Ovary (tissue), 9 donors: Measurements from ENCODE around the gene ALX3. TPM values are rescaled to one million over a fixed set of nuclear protein-coding genes. Genes with fewer than 3 reads are reported as not detected.

Experiments
- DNase-seq, 5 donors: peaks; one replicate each; pipeline ENCODE4 v3.0.0-alpha.2; 2019 to 2020
- H3K27ac ChIP-seq, 2 donors: fragments of 200-600 bp; one replicate each; pipeline versions ENCODE4 v1.5.1 to v1.8.0; 2019 to 2022
- H3K27me3 ChIP-seq: fragments of 200-600 bp; one replicate; pipeline ENCODE4 v1.8.0; 2022
- H3K36me3 ChIP-seq: fragments of 200-600 bp; sonication (generic); one replicate; pipeline ENCODE4 v1.5.1; 2019
- H3K4me1 ChIP-seq: one replicate; pipeline ENCODE4 v1.8.1; 2013; ENCODE audit warnings: mild to moderate bottlenecking, moderate library complexity; ENCODE audit not compliant: insufficient read depth
- H3K4me3 ChIP-seq: fragments of 200-600 bp; sonication (generic); one replicate; pipeline ENCODE4 v1.5.1; 2017
- H3K9me3 ChIP-seq, 2 donors: fragments of 200-600 bp in 1 of 2; sonication (generic) in 1 of 2; one replicate each; pipeline versions ENCODE4 v1.5.1 to v1.8.1; 2013 to 2019; ENCODE audit warnings: mild to moderate bottlenecking in 1 of 2, moderate library complexity in 1 of 2
- CTCF ChIP-seq, 3 donors: fragments of 450-650 bp in 2 of 3; fragments of 200-600 bp in 1 of 3; IDR thresholded peaks; one replicate each; pipeline versions ENCODE4 v1.5.1 to v1.8.0; 2016 to 2022; ENCODE audit warnings: antibody characterized with exemption in 3 of 3, mild to moderate bottlenecking in 1 of 3
- EP300 ChIP-seq: sonication (generic); formaldehyde crosslinking; IDR thresholded peaks from one replicate; pipeline ENCODE4 v1.6.1; 2017; ENCODE audit warnings: antibody characterized with exemption
- POLR2A ChIP-seq: fragments of 450-650 bp; IDR thresholded peaks from one replicate; pipeline ENCODE4 v1.6.1; 2017; ENCODE audit warnings: antibody characterized with exemption, mild to moderate bottlenecking, moderate library complexity
- WGBS, 3 donors: extraction: QIAGEN DNeasy Blood & Tissue Kit in 1 of 3; methylation state at CpG; one replicate each; pipeline versions ENCODE4 v1.1.5 to v1.1.7; 2013 to 2017; 5-methylcytosine and 5-hydroxymethylcytosine counted together
- intact Hi-C, 4 donors: fragments of 100-400 bp; cut with DNase I; formaldehyde crosslinking; loops; one replicate each; pipeline versions ENCODE4 v1.11.0 to v1.15.1; 2022 to 2023
- polyA plus RNA-seq, 2 donors: library from polyadenylated mRNA; stranded (reverse); fragments of 200-250 nt in 1 of 2; fragments of 350-450 nt in 1 of 2; fragmentation: Illumina TruSeq in 1 of 2; extraction: RNeasy Lipid Tissue Mini Kit (QIAGEN cat#74804) in 1 of 2; gene quantifications; one replicate each; pipeline ENCODE4 v1.2.3, GENCODE V29; 2013 to 2014
- total RNA-seq, 7 donors: library from RNA; depleted of rRNA in 2 of 7; stranded (reverse); fragments of >200 nt in 2 of 7; fragmentation: NEBNext Ultra II Directional in 3 of 7; extraction: Animal tissue kit (Norgen Biotek cat#: 25700) in 3 of 7; gene quantifications; one replicate each; pipeline versions ENCODE4 v1.1.0 to v1.2.4, GENCODE V29; 2016 to 2023
- donor health status: DM: no; HTN: no; CAD: no; lungs with moderate emphysema.
- donor health status: DM: no; HTN: no; CAD: no.
- donor health status: Bipolar disorder and iron deficiency.
- donor health status: DM: yes; HTN: yes; CAD: no.
- donor health status: DM: no; HTN: no; CAD: no.
- donor health status: DM: yes; HTN: yes; CAD: no.

Gene ALX3
- total and polyA plus RNA-seq, 9 donors = 0.12 to 0.43 (median 0.36) TPM; not detected in 4

GRCh38 chr1:110057963-110058518, 12.4 kb downstream of the ALX3 start:
- WGBS, 3 donors = 41 to 50% (median 41%) methylated on average over 7 of the region's 7 CpGs
- Histone ChIP-seq H3K9me3 (no peaks in the 10 kb centered on the region), H3K4me3 (no peak overlapping the region), H3K4me1 (no peaks in the 10 kb centered on the region), H3K27ac (no peak overlapping the region), H3K36me3 (no peaks in the 10 kb centered on the region), H3K27me3 (no peaks in the 10 kb centered on the region)
- TF ChIP-seq CTCF (IDR thresholded peaks at IDR 0.05) (no peak), EP300 (no peak), POLR2A (no peak)
- intact Hi-C loops = loop anchor here in 2 of 4 donors (5.0 to 10.0 kb wide), 2 partner anchors 34 to 47 kb away; no protein-coding TSS in a partner anchor
- DNase-seq = no peak

- Histone ChIP-seq H3K9me3 (no peaks in the 10 kb centered on the region), H3K4me1 (no peaks in the 10 kb centered on the region), H3K27me3 (no peaks in the 10 kb centered on the region), H3K4me3 (no peak overlapping the region), H3K36me3 (no peaks in the 10 kb centered on the region), H3K27ac (no peak overlapping the region)
- WGBS, 3 donors = 61 to 72% (median 66%) methylated on average over 3 of the region's 3 CpGs
- intact Hi-C loops = loop anchor here in 2 of 4 donors (5.0 to 10.0 kb wide), 2 partner anchors 36 to 48 kb away; no protein-coding TSS in a partner anchor
- TF ChIP-seq EP300 (no peak), POLR2A (no peak), CTCF (IDR thresholded peaks at IDR 0.05) (no peak)
- DNase-seq = no peak
These were observed 13.7 kb downstream of the ALX3 start for GRCh38 chr1:110056776-110057175.

GRCh38 chr1:110056285-110056683, 14.2 kb downstream of the ALX3 start:
- Histone ChIP-seq H3K4me3 (no peak overlapping the region), H3K27ac (no peak overlapping the region), H3K9me3 (no peaks in the 10 kb centered on the region), H3K4me1 (no peaks in the 10 kb centered on the region), H3K36me3 (no peaks in the 10 kb centered on the region), H3K27me3 (no peaks in the 10 kb centered on the region)
- 76 to 87% (median 79%) methylated on average over 4 of the region's 4 CpGs for WGBS, 3 donors
- intact Hi-C loops = loop anchor here in 2 of 4 donors (5.0 to 10.0 kb wide), 2 partner anchors 36 to 49 kb away; no protein-coding TSS in a partner anchor
- no peak for DNase-seq
- TF ChIP-seq EP300 = no peak
- no peak for TF ChIP-seq CTCF (IDR thresholded peaks at IDR 0.05)
- TF ChIP-seq POLR2A = no peak

- no peak overlapping the region for H3K4me3 ChIP-seq
- no peak for DNase-seq
- H3K27ac ChIP-seq = no peak overlapping the region
- H3K9me3 ChIP-seq = no peaks in the 10 kb centered on the region
- no peaks in the 10 kb centered on the region for H3K36me3 ChIP-seq
- H3K4me1 ChIP-seq = no peaks in the 10 kb centered on the region
- H3K27me3 ChIP-seq = no peaks in the 10 kb centered on the region
- TF ChIP-seq CTCF (IDR thresholded peaks at IDR 0.05) (no peak), POLR2A (no peak)
- WGBS, 3 donors = 72 to 76% (median 74%) methylated on average over 5 of the region's 5 CpGs
- intact Hi-C loops = loop anchor here in 3 of 4 donors (2.0 to 10.0 kb wide), 3 partner anchors 37 to 49 kb away; no protein-coding TSS in a partner anchor
These were observed 14.8 kb downstream of the ALX3 start for GRCh38 chr1:110055493-110056284.
